Motor neuron (in vitro differentiated cells): Measurements from ENCODE around the gene ATP6V0D1. TPM values are rescaled to one million over a fixed set of nuclear protein-coding genes. Genes with fewer than 3 reads are reported as not detected.

Source experiments
- ATAC-seq, 8 experiments: fragments of 200-7000 bp; cut with Tn5 transposase; replicated peaks in 6 of 8; 2 replicates each; pipeline ENCODE4 v1.8.0; 2021; ENCODE audit warnings: mild to moderate bottlenecking in 8 of 8, moderate library complexity in 8 of 8
- H3K27ac ChIP-seq, 2 donors: fragments of 250-450 bp; sonication (Bioruptor Pico); 2 replicates each; pipeline ENCODE4 v1.9.0; 2021; ENCODE audit warnings: antibody characterized with exemption in 2 of 2, mild to moderate bottlenecking in 2 of 2, moderate library complexity in 1 of 2
- H3K4me1 ChIP-seq, 2 donors: fragments of 250-450 bp; sonication (Bioruptor Pico); replicated peaks in 1 of 2; 2 replicates each; pipeline ENCODE4 v1.6.1; 2021; ENCODE audit warnings: antibody characterized with exemption in 2 of 2, mild to moderate bottlenecking in 2 of 2, moderate library complexity in 1 of 2
- H3K4me3 ChIP-seq, 5 donors: fragments of 250-450 bp; sonication (Bioruptor Pico); 2 replicates each; pipeline ENCODE4 v1.9.0; 2021; ENCODE audit warnings: antibody characterized with exemption in 5 of 5, mild to moderate bottlenecking in 5 of 5, moderate library complexity in 4 of 5
- WGBS, 10 experiments: fragments of 450-650 bp; shearing (Covaris generic); methylation state at CpG; one replicate each; pipeline ENCODE4 v1.0.0; 2022; 5-methylcytosine and 5-hydroxymethylcytosine counted together
- in situ Hi-C, 9 experiments: fragments of 400-800 bp; cut with MboI; loops; one replicate each; pipeline ENCODE4 v1.15.0; 2021; ENCODE audit warnings: low sequenced_read_pairs in 9 of 9, low pct_unique_long_range_greater_than_20kb in 2 of 9; ENCODE audit not compliant: unreplicated experiment in 9 of 9
- total RNA-seq, 8 experiments: library from RNA; unstranded; fragments of 300-600 nt; gene quantifications; 2 replicates each; pipeline versions ENCODE4 v1.2.3 to v1.2.4, GENCODE V29; 2022

ATP6V0D1 gene
- total RNA-seq, 8 experiments from 2014 or later, result 56.6 to 139 (median 69.4) TPM

GRCh38 chr16:67431775-67432505, 49.0 kb downstream of the ATP6V0D1 start:
- Histone ChIP-seq H3K4me3 (peak overlapping the region; percentile 27 to 44 (median 38)), H3K4me1 (peaks cover 23 to 38% of the 10 kb centered on the region in 2 donors), H3K27ac (peak overlapping the region; percentile 89 to 92)
- peak in 5 of 8 experiments; percentile 18 to 57 (median 29) for ATAC-seq
- in situ Hi-C loops, result no loop called here
- 0 to 75% (median 0%) methylated on average over 1 to 3 of the region's 13 CpGs; no CpG with 5 or more reads in 7 of the 10 experiments for WGBS, 10 experiments

DNA sequence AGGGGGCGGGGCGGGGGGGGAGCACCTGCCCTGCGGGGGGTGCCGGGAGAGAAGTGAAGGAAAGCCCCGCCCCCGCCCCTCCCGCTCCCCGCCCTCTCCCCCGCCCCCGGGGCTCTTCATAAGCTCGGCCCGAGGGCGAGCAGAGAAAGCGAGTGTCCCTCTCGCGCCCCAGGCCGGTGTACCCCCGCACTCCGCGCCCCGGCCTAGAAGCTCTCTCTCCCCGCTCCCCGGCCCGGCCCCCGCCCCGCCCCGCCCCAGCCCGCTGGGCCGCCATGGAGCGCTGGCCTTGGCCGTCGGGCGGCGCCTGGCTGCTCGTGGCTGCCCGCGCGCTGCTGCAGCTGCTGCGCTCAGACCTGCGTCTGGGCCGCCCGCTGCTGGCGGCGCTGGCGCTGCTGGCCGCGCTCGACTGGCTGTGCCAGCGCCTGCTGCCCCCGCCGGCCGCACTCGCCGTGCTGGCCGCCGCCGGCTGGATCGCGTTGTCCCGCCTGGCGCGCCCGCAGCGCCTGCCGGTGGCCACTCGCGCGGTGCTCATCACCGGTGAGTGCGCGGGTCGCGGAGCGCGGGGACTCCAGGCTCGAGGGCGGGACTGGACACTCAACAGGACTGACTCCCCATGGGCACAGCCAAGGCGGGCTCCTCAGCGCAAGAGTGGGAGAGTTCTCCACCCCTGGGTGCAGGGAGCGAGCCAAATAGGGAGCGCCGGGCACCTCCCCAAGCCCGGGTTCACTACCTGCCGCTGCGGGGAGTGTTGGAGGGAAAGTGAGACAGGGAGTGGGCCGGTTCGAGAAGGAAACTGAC, 49.8 kb downstream of the ATP6V0D1 start, which contains the start of gene HSD11B2:
Gene HSD11B2 (plus strand): TSS at position 145 of the 798 bp plus-strand sequence. CDS start 128 bp downstream, at position 273.
- Histone ChIP-seq H3K27ac (peak within 1 kb of the TSS; percentile 89 to 92), H3K4me1 (peaks cover 23 to 38% of the 10 kb centered on the region in 2 donors), H3K4me3 (peak within 1 kb of the TSS; percentile 27 to 44 (median 38))
- 0 to 13% (median 0%) methylated on average over 1 to 10 of the region's 87 CpGs; no CpG with 5 or more reads in 6 of the 10 experiments for WGBS, 10 experiments
- ATAC-seq, result peak; percentile 71 to 86 (median 77)
- in situ Hi-C loops, result no loop called here

DNA sequence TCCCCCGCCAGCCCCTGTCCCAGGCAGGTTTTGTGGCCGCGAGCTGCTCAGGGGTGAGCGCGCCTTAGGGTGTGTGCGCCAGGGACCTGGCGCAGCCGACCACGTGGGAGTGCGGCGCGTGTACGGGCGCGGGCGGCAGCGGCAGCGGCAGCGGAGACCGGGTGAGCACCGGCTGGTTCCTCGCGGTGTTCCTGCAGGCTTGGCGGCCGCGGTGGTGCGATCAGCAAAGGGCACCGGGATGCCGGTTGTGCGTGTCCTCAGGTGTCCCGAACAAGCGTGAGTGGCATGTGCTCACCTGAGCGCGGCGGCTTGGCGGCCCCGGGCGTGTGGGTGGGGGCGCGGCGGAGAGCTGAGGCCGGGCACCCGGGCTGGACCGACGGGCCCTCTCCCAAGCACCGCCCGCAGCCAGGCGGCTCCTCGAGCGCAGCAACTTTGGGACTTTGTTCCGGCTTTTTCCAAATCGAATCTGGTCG, 50.4 kb downstream of the ATP6V0D1 start:
- in situ Hi-C loops, result no loop called here
- peak overlapping the region; percentile 27 to 44 (median 38) for H3K4me3 ChIP-seq
- ATAC-seq, result peak; percentile 6 to 43 (median 18)
- peak overlapping the region in 1 of 2 donors; percentile 9 for H3K27ac ChIP-seq
- 1 to 19% (median 6%) methylated on average over 12 to 17 of the region's 53 CpGs; no CpG with 5 or more reads in 6 of the 10 experiments for WGBS, 10 experiments
- peaks cover 23 to 38% of the 10 kb centered on the region in 2 donors for H3K4me1 ChIP-seq

DNA sequence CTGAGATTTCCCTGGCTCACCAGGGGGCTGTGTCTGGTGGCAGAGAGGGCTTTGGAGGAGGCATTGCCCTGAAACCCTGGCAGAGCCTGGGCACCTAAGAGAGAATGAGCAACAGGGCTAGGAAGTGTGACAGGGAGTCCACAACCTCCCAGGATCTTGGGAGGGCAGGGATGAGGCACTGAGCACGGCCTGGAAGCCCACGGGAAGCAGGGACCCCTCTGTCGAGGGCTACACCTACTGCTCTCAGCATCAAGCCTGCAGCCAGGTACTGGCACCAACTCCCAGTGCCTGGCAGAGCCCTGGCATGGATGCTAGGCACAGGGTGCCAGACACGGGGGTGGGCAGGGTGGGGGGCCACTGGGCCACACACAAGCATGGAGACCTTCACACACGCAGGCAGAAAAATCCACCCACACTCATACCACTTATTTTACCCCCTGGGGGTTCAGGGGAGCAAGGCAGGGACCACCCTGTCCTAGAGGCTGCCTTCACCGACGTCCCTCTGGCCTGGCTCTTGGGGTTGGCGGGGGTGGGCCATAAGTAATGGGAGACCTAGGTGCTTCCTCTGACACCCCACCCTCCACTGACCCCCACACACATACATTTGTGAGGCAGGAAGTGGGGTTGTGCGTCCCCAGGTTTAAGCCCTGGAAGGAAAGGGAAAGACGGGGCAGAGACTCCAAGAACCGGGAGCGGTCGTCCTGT, 51.0 kb downstream of the ATP6V0D1 start:
- in situ Hi-C loops, result no loop called here
- H3K4me3 ChIP-seq, result peak overlapping the region in 4 of 5 donors; percentile 27 to 44 (median 40)
- H3K27ac ChIP-seq, result no peak overlapping the region
- 27 to 92% (median 57%) methylated on average over 2 to 6 of the region's 13 CpGs; no CpG with 5 or more reads in 6 of the 10 experiments for WGBS, 10 experiments
- H3K4me1 ChIP-seq, result peaks cover 24 to 40% of the 10 kb centered on the region in 2 donors
- ATAC-seq, result no peak

GRCh38 chr16:67429053-67429798, 51.7 kb downstream of the ATP6V0D1 start:
- H3K27ac ChIP-seq, result no peak overlapping the region
- 43 to 100% (median 96%) methylated on average over 1 to 2 of the region's 3 CpGs; no CpG with 5 or more reads in 4 of the 10 experiments for WGBS, 10 experiments
- H3K4me1 ChIP-seq, result peaks cover 32 to 47% of the 10 kb centered on the region in 2 donors
- no peak for ATAC-seq
- H3K4me3 ChIP-seq, result no peak overlapping the region
- in situ Hi-C loops, result no loop called here

DNA sequence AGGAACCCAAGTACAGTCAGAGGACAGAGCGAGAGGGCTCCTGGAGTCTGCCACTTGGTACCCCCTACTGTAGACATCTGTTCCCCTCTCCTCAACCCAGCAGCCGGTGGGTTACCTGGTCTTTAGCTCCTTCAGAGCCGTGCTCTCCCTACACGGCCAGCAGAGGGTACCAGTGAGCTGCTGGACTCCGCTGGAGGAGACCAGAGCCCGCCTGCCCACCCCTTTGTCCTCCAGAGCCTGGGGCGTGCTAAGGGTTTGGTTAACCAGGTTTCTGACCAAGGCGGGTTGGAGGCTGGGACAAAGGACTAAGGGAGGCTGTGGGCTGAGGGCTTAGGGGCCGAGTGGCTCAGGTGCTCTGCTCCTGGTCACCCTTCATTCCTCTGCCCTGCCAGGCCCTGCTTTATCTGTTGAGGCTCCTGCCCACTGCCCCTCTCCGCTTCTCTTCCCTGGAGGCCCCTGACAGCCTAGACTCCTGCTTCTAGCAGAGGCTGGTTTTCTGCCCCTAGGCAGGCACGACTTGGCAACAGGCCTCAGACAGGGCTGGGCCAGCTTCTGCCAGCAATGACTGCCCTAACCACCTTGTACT, 52.7 kb downstream of the ATP6V0D1 start:
- no peak overlapping the region for H3K4me3 ChIP-seq
- in situ Hi-C loops, result no loop called here
- peak in 5 of 8 experiments; percentile 18 to 61 (median 33) for ATAC-seq
- H3K27ac ChIP-seq, result no peak overlapping the region
- H3K4me1 ChIP-seq, result peaks cover 34 to 49% of the 10 kb centered on the region in 2 donors
- WGBS, 10 experiments, result 0 to 80% (median 43%) methylated on average over 1 to 6 of the region's 11 CpGs; no CpG with 5 or more reads in 6 of the 10 experiments

GRCh38 chr16:67426950-67427349, 54.0 kb downstream of the ATP6V0D1 start:
- 30 to 94% (median 88%) methylated on average over 1 to 6 of the region's 7 CpGs; no CpG with 5 or more reads in 3 of the 10 experiments for WGBS, 10 experiments
- in situ Hi-C loops, result no loop called here
- no peak overlapping the region for H3K27ac ChIP-seq
- peaks cover 22 to 37% of the 10 kb centered on the region in 2 donors for H3K4me1 ChIP-seq
- peak in 1 of 8 experiments; percentile 3 for ATAC-seq
- no peak overlapping the region for H3K4me3 ChIP-seq

DNA sequence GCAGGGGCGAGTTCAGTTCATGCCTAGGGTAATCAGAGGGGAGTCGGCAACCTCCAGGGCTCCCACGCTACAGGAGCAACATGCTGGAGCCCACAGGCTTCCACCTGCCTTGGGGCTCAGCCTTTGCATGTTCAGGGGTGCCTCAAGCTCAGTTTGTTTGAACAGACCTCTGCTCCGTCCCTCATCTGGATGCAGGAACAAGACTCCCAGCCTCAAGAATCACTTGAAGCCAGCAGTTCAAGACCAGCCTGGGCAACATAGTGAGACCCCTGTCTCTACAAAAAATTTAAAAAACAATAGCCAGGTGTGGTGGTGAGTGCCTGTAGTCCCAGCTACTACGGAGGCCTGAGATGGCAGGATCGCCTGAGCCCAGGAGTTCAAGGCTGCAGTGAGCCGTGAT, 54.9 kb downstream of the ATP6V0D1 start:
- in situ Hi-C loops, result no loop called here
- Histone ChIP-seq H3K4me1 (peaks cover 20 to 27% of the 10 kb centered on the region in 2 donors), H3K4me3 (no peak overlapping the region), H3K27ac (no peak overlapping the region)
- ATAC-seq, result no peak
- 66 to 100% (median 85%) methylated on average over 1 to 6 of the region's 7 CpGs; no CpG with 5 or more reads in 3 of the 10 experiments for WGBS, 10 experiments

GRCh38 chr16:67425580-67425979, 55.4 kb downstream of the ATP6V0D1 start:
- H3K27ac ChIP-seq, result no peak overlapping the region
- WGBS, 10 experiments, result 0 to 100% (median 87%) methylated on average over 1 to 2 of the region's 4 CpGs; no CpG with 5 or more reads in 4 of the 10 experiments
- no peak overlapping the region for H3K4me3 ChIP-seq
- peak in 1 of 8 experiments; percentile 2 for ATAC-seq
- in situ Hi-C loops, result no loop called here
- H3K4me1 ChIP-seq, result peaks cover 20 to 27% of the 10 kb centered on the region in 2 donors

GRCh38 chr16:67425061-67425460, 55.9 kb downstream of the ATP6V0D1 start:
- 0 to 100% (median 50%) methylated on average over 1 to 6 of the region's 6 CpGs; no CpG with 5 or more reads in 2 of the 10 experiments for WGBS, 10 experiments
- peak in 3 of 8 experiments; percentile 53 to 71 (median 68) for ATAC-seq
- H3K4me1 ChIP-seq, result peaks cover 18 to 23% of the 10 kb centered on the region in 2 donors
- H3K4me3 ChIP-seq, result no peak overlapping the region
- in situ Hi-C loops, result no loop called here
- H3K27ac ChIP-seq, result no peak overlapping the region

DNA sequence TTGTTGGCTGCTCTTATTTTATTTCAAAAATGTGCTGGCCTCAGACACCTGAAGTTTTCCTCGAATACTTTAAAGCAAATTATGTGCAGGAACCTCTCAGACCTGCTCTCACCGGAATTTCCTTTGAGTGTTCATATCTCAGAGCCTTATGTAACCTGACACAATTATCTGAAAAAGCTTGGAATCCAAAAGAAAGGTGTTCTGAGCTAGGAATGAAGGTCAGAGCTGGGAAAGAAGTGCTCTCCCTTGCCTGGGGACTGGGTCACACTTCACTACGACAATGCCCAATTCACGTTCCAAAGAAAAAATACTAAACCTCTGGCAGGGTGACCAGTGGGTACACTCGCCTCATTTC, 56.7 kb downstream of the ATP6V0D1 start:
- WGBS, 10 experiments, result 31 to 100% (median 65%) methylated on average over 3 to 5 of the region's 5 CpGs; no CpG with 5 or more reads in 2 of the 10 experiments
- Histone ChIP-seq H3K27ac (no peak overlapping the region), H3K4me1 (peaks cover 16 to 23% of the 10 kb centered on the region in 2 donors), H3K4me3 (no peak overlapping the region)
- ATAC-seq, result peak in 1 of 8 experiments; percentile 8
- in situ Hi-C loops, result loop anchor here in 4 of 9 experiments (25.0 kb wide), 3 partner anchors 162 to 487 kb away; partner anchors contain the start of genes CES2 (in 1 of the 4), CIAO2B (in 1 of the 4), FHOD1 (in 1 of the 4) and RRAD (in 1 of the 4)
